Uterus (tissue), 2 donors: ENCODE results near the gene ANKRD44.
"Not testable (repeated sequence)": the region's sequence is repeated elsewhere in the genome, so short reads cannot be mapped to it uniquely, and the experiment has no call there.

Source experiments
- POLR2A ChIP-seq, 2 donors: fragments of 450-650 bp; IDR thresholded peaks; one replicate each; pipeline ENCODE4 v1.6.1; 2016; ENCODE audit warnings: antibody characterized with exemption in 2 of 2, mild to moderate bottlenecking in 1 of 2, moderate library complexity in 1 of 2
- TF ChIP-seq, protein P1 (sequence below), 4 experiments: fragments of 200-600 bp in 2 of 4; fragments of 450-650 bp in 2 of 4; sonication (generic) in 2 of 4; IDR thresholded peaks; one replicate each; pipeline ENCODE4 v1.5.1; 2016 to 2019; ENCODE audit warnings: antibody characterized with exemption in 4 of 4, mild to moderate bottlenecking in 2 of 4, moderate library complexity in 1 of 4

DNA sequence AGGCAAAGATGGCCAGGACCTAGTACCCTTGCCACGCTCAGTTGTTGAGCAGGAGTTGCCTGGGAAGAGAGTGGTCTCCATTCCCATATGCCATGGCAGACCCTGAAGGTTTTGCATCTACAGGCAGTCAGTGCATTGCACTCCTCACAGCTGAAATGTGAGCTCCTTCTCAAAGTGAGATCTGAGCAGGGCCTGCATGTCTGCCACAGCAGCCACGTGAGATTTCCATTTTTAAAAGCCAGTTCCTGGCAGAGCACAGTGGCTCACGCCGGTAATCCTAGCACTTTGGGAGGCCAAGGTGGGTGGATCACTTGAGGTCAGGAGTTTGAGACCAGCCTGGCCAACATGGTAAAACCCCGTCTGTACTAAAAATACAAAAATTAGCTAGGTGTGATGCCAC, 33.4 kb upstream of the ANKRD44 start:
- TF ChIP-seq POLR2A (IDR thresholded peaks at IDR 0.05), result not testable (repeated sequence)
- TF ChIP-seq, protein P1, sequence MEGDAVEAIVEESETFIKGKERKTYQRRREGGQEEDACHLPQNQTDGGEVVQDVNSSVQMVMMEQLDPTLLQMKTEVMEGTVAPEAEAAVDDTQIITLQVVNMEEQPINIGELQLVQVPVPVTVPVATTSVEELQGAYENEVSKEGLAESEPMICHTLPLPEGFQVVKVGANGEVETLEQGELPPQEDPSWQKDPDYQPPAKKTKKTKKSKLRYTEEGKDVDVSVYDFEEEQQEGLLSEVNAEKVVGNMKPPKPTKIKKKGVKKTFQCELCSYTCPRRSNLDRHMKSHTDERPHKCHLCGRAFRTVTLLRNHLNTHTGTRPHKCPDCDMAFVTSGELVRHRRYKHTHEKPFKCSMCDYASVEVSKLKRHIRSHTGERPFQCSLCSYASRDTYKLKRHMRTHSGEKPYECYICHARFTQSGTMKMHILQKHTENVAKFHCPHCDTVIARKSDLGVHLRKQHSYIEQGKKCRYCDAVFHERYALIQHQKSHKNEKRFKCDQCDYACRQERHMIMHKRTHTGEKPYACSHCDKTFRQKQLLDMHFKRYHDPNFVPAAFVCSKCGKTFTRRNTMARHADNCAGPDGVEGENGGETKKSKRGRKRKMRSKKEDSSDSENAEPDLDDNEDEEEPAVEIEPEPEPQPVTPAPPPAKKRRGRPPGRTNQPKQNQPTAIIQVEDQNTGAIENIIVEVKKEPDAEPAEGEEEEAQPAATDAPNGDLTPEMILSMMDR (IDR thresholded peaks at IDR 0.05), result not testable (repeated sequence)
